GM12872 (cell line): Measurements from ENCODE around the gene AP1G1.

ENCODE experiments used
- CTCF ChIP-seq: IDR thresholded peaks from 3 replicates; pipeline ENCODE4 v1.5.1; 2011; ENCODE audit warnings: low read depth, mild to moderate bottlenecking, low read length, moderate library complexity; ENCODE audit not compliant: insufficient read depth

The AP1G1 gene

GRCh38 chr16:71762186-71762585, 46.4 kb downstream of the AP1G1 start:
- no peak for TF ChIP-seq CTCF

- no peak for TF ChIP-seq CTCF
Measured at GRCh38 chr16:71761097-71761496, 47.5 kb downstream of the AP1G1 start.

GRCh38 chr16:71758293-71758760, 50.3 kb downstream of the AP1G1 start:
- TF ChIP-seq CTCF: no peak

- TF ChIP-seq CTCF: no peak
Measured at GRCh38 chr16:71754652-71755051, 54.0 kb downstream of the AP1G1 start.

DNA sequence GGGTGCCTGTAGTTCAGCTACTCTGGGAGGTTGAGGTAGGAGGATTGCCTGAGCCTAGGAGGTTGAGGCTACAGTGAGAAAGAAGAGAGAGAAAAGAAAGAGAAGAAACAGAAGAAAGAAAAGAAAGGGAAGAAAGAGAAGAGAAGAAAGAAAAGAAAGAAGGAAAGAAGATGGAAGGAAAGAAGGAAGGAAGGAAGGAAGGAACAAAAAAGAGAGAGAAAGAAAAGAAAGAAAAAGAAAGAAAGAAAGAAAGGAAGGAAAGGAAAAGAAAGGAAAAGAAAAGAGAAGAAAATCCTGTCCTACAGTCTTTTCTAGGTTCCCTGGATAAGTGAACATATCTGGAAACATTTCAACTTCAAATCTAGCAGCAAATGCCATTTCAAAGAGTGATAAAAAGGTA, 54.5 kb downstream of the AP1G1 start:
- no peak for TF ChIP-seq CTCF

DNA sequence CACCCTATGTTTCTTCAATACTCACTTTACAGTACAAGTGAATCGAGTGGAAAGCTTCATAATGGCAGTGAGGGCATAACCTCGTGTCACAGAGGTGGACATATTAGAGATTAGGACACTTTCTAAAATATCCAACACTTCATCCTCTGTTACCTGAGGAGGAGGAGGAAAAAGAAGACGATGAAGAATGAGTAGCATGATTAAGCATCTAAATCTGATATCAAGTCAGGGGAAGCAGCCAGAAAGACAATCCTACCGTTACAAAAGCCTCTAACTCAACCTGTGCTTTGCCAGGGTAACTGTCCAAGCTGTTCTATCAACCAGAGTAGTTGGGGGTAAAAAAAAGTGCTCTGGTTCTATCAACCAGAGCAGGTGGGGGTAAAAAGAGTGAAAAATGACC, 60.4 kb downstream of the AP1G1 start:
- TF ChIP-seq CTCF: no peak

DNA sequence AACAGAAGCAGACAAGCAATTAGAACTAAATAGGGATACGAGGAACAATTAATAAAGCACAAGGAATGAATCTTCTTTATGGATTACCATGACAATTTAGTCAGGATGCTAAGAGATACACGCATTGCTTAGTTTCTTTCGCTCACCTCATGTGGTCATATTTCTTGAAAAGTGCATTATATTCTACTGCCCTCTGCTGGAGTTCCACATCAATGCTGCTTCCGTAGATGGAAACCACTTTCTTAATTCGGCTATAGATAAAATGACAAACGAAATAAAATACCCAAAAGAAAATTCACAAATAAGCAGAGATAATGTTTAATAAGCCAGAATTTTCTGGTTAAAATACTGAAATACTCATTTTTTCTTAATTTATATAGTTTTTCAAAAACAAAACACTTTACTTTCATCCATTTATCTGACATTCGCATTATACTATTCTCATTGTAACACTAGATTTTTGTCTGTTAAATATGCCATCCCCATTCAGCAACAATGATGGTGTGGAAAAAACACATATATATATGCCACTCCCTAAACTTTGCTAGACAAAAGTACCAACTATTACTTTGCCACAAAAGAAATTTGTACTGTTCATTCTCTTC, 62.1 kb downstream of the AP1G1 start:
- TF ChIP-seq CTCF: peak; percentile 67

- no peak for TF ChIP-seq CTCF
Measured at GRCh38 chr16:71738855-71739254, 69.8 kb downstream of the AP1G1 start.
